Upper lobe of right lung (tissue), 1 donor: ENCODE results near the gene MSH3. TPM values are rescaled to one million over a fixed set of nuclear protein-coding genes. Genes with fewer than 3 reads are reported as not detected.
A peak's percentile ranks its signal among the peaks of the same experiment; 100 is the strongest.
"Not testable (repeated sequence)": the region's sequence is repeated elsewhere in the genome, so short reads cannot be mapped to it uniquely, and the experiment has no call there.

Source experiments
- ATAC-seq: fragments of 200-7000 bp; cut with Tn5 transposase; one replicate; pipeline ENCODE4 v1.9.1; 2020; ENCODE audit warnings: mild to moderate bottlenecking, moderate library complexity
- DNase-seq: peaks from one replicate; pipeline ENCODE4 v3.0.0-alpha.2; 2020
- H3K27ac ChIP-seq: fragments of 200-600 bp; one replicate; pipeline ENCODE4 v1.8.0; 2022
- H3K27me3 ChIP-seq: fragments of 200-600 bp; one replicate; pipeline ENCODE4 v1.8.0; 2022; ENCODE audit warnings: mild to moderate bottlenecking
- H3K36me3 ChIP-seq: fragments of 200-600 bp; one replicate; pipeline ENCODE4 v1.8.0; 2022
- H3K4me1 ChIP-seq: fragments of 200-600 bp; one replicate; pipeline ENCODE4 v1.8.0; 2022
- H3K4me3 ChIP-seq: fragments of 200-600 bp; one replicate; pipeline ENCODE4 v1.8.0; 2022; ENCODE audit warnings: mild to moderate bottlenecking
- H3K9me3 ChIP-seq: fragments of 200-600 bp; one replicate; pipeline ENCODE4 v1.8.0; 2022
- CTCF ChIP-seq: fragments of 200-600 bp; IDR thresholded peaks from one replicate; pipeline ENCODE4 v1.8.0; 2022; ENCODE audit warnings: antibody characterized with exemption
- intact Hi-C: fragments of 100-400 bp; cut with DNase I; formaldehyde crosslinking; loops from one replicate; pipeline ENCODE4 v1.11.0; 2022
- total RNA-seq: library from RNA; stranded (reverse); fragmentation: NEBNext Ultra II Directional; extraction: Animal tissue kit (Norgen Biotek cat#: 25700); gene quantifications from one replicate; pipeline ENCODE4 v1.2.1, GENCODE V29; 2021
- donor health status: DM: no; HTN: yes; CAD: no; lungs with severe emphysema.

Gene MSH3
- total RNA-seq, 1 donor from 2014 or later = 13.7 TPM

DNA sequence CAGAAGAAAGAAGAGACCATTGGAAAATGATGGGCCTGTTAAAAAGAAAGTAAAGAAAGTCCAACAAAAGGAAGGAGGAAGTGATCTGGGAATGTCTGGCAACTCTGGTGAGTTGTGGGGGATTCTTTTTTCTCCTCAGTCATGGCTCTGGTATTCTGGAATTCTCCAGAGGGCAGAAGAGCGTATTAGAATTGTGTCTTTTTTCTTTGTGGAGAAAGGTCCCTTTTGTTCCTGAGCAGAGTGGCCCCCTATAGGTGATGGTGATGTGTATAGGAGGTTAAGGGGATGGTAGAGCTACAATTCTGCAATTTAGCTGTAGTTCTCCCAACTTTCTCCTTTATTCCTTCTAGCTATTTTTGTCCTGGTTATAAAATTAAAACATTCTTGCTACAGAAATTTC is 2.0 kb downstream of the MSH3 start:
- H3K9me3 ChIP-seq = no peaks in the 10 kb centered on the region
- ATAC-seq (no peak), DNase-seq (no peak)
- peaks cover 44% of the 10 kb centered on the region for H3K36me3 ChIP-seq
- peaks cover 19% of the 10 kb centered on the region for H3K4me1 ChIP-seq
- intact Hi-C loops = no loop called here
- H3K4me3 ChIP-seq = no peak overlapping the region
- TF ChIP-seq CTCF = no peak
- no peak overlapping the region for H3K27ac ChIP-seq
- no peaks in the 10 kb centered on the region for H3K27me3 ChIP-seq

GRCh38 chr5:80659106-80659505 is 4.7 kb downstream of the MSH3 start:
- H3K4me1 ChIP-seq = peaks cover 8% of the 10 kb centered on the region
- no peaks in the 10 kb centered on the region for H3K9me3 ChIP-seq
- no peaks in the 10 kb centered on the region for H3K27me3 ChIP-seq
- intact Hi-C loops = no loop called here
- TF ChIP-seq CTCF = no peak
- no peak overlapping the region for H3K27ac ChIP-seq
- H3K36me3 ChIP-seq = peaks cover 51% of the 10 kb centered on the region
- ATAC-seq = no peak
- no peak for DNase-seq
- no peak overlapping the region for H3K4me3 ChIP-seq

- H3K4me3 ChIP-seq, H3K4me1 ChIP-seq, H3K9me3 ChIP-seq, H3K27ac ChIP-seq, H3K27me3 ChIP-seq, ATAC-seq, DNase-seq, intact Hi-C loops: not testable (repeated sequence)
- H3K36me3 ChIP-seq = peaks cover 59% of the 10 kb centered on the region
These were observed 6.2 kb downstream of the MSH3 start for GRCh38 chr5:80660661-80661060.

- Histone ChIP-seq H3K36me3 (peaks cover 68% of the 10 kb centered on the region), H3K9me3 (no peaks in the 10 kb centered on the region), H3K27ac (no peak overlapping the region), H3K4me3 (no peak overlapping the region), H3K4me1 (no peaks in the 10 kb centered on the region), H3K27me3 (no peaks in the 10 kb centered on the region)
- DNase-seq (no peak), ATAC-seq (no peak)
- TF ChIP-seq CTCF = no peak
- intact Hi-C loops = no loop called here
These were observed 7.7 kb downstream of the MSH3 start for GRCh38 chr5:80662108-80662507.

DNA sequence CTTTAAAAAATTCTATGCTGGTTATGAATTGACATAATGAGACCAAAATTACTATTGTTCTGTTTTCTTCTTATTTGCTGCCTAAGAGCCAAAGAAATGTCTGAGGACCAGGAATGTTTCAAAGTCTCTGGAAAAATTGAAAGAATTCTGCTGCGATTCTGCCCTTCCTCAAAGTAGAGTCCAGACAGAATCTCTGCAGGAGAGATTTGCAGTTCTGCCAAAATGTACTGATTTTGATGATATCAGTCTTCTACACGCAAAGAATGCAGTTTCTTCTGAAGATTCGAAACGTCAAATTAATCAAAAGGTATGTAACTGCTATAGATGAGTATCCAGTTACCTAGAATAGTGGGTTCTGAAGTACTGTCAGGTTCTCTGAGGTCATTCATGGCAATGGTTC is 10.6 kb downstream of the MSH3 start:
- intact Hi-C loops = no loop called here
- no peak overlapping the region for H3K27ac ChIP-seq
- ATAC-seq = no peak
- no peak for DNase-seq
- H3K36me3 ChIP-seq = peaks cover 49% of the 10 kb centered on the region
- TF ChIP-seq CTCF = no peak
- no peak overlapping the region for H3K4me3 ChIP-seq
- H3K9me3 ChIP-seq = no peaks in the 10 kb centered on the region
- no peaks in the 10 kb centered on the region for H3K27me3 ChIP-seq
- no peaks in the 10 kb centered on the region for H3K4me1 ChIP-seq

- Histone ChIP-seq H3K4me3 (no peak overlapping the region), H3K4me1 (no peaks in the 10 kb centered on the region), H3K36me3 (peaks cover 34% of the 10 kb centered on the region), H3K27me3 (no peaks in the 10 kb centered on the region), H3K9me3 (no peaks in the 10 kb centered on the region), H3K27ac (no peak overlapping the region)
- intact Hi-C loops = no loop called here
- no peak for TF ChIP-seq CTCF
- DNase-seq (no peak), ATAC-seq (peak; percentile 3)
These were observed 12.9 kb downstream of the MSH3 start for GRCh38 chr5:80667384-80667783.
